Stimulated activated CD4-positive, alpha-beta T cell treated with anti-CD3 and anti-CD28 coated beads, Interleukin-4, amount 100 ng/mL, for 1 hour (primary cell): ENCODE data around the gene LAMC1.

Experiments
- DNase-seq: peaks from one replicate; pipeline ENCODE4 v3.0.0-alpha.2; 2020

The LAMC1 gene

GRCh38 chr1:183081402-183082120, 58.3 kb downstream of the LAMC1 start:
- no peak for DNase-seq

GRCh38 chr1:183082650-183083049, 59.4 kb downstream of the LAMC1 start:
- DNase-seq: no peak

GRCh38 chr1:183087001-183087400, 63.8 kb downstream of the LAMC1 start:
- DNase-seq: no peak

GRCh38 chr1:183089025-183089639, 65.9 kb downstream of the LAMC1 start:
- no peak for DNase-seq

- no peak for DNase-seq
Observed at GRCh38 chr1:183090391-183091006, 67.3 kb downstream of the LAMC1 start.

- DNase-seq: no peak
Observed at GRCh38 chr1:183091181-183091580, 68.0 kb downstream of the LAMC1 start.

- DNase-seq: no peak
Observed at GRCh38 chr1:183092350-183092749, 69.1 kb downstream of the LAMC1 start.

GRCh38 chr1:183093066-183093668, 69.9 kb downstream of the LAMC1 start:
- no peak for DNase-seq

- DNase-seq: no peak
Observed at GRCh38 chr1:183093786-183094298, 70.6 kb downstream of the LAMC1 start.

- no peak for DNase-seq
Observed at GRCh38 chr1:183094351-183094750, 71.1 kb downstream of the LAMC1 start.

GRCh38 chr1:183096351-183096750, 73.1 kb downstream of the LAMC1 start:
- DNase-seq: no peak

- no peak for DNase-seq
Observed at GRCh38 chr1:183096894-183097293, 73.7 kb downstream of the LAMC1 start.

- no peak for DNase-seq
Observed at GRCh38 chr1:183097438-183098051, 74.3 kb downstream of the LAMC1 start.

- DNase-seq: no peak
Observed at GRCh38 chr1:183098317-183098716, 75.1 kb downstream of the LAMC1 start.

- no peak for DNase-seq
Observed at GRCh38 chr1:183100361-183100974, 77.2 kb downstream of the LAMC1 start.

GRCh38 chr1:183101081-183101480, 77.9 kb downstream of the LAMC1 start:
- no peak for DNase-seq

GRCh38 chr1:183101841-183102276, 78.6 kb downstream of the LAMC1 start:
- no peak for DNase-seq

GRCh38 chr1:183103147-183103546, 79.9 kb downstream of the LAMC1 start:
- no peak for DNase-seq

GRCh38 chr1:183103577-183103976, 80.4 kb downstream of the LAMC1 start:
- DNase-seq: no peak

GRCh38 chr1:183105449-183105848, 82.2 kb downstream of the LAMC1 start:
- DNase-seq: no peak

GRCh38 chr1:183106166-183106565, 82.9 kb downstream of the LAMC1 start:
- DNase-seq: no peak

- no peak for DNase-seq
Observed at GRCh38 chr1:183106746-183107145, 83.5 kb downstream of the LAMC1 start.
